HepG2 (cell line): ENCODE measurements around the gene MBLAC1. TPM values are rescaled to one million over a fixed set of nuclear protein-coding genes. Genes with fewer than 3 reads are reported as not detected.

Experiments used
- AFF4 ChIP-seq: sonication (generic); formaldehyde crosslinking; IDR thresholded peaks from 2 replicates; pipeline ENCODE4 v1.4.0; 2020; ENCODE audit warnings: missing genetic modification reagents
- BHLHE40 ChIP-seq: IDR thresholded peaks from 2 replicates; pipeline ENCODE4 v1.6.1; 2011; ENCODE audit warnings: low read length, improper control_type of control experiment
- CENPT ChIP-seq: sonication (generic); formaldehyde crosslinking; IDR thresholded peaks from 2 replicates; pipeline ENCODE4 v1.8.0; 2022; ENCODE audit warnings: low read depth, mild to moderate bottlenecking, moderate library complexity, missing genetic modification reagents
- FIP1L1 ChIP-seq: fragments of 200-400 bp; formaldehyde crosslinking; IDR thresholded peaks from 2 replicates; pipeline ENCODE4 v1.6.1; 2018; ENCODE audit warnings: low read depth, mild to moderate bottlenecking, low read length, moderate library complexity, borderline replicate concordance; ENCODE audit not compliant: insufficient read depth
- HNF1B ChIP-seq: sonication (generic); formaldehyde crosslinking; IDR thresholded peaks from 2 replicates; pipeline ENCODE4 v1.5.1; 2020; ENCODE audit warnings: mild to moderate bottlenecking, moderate library complexity, missing genetic modification reagents
- LCORL ChIP-seq, 2 experiments: fragments of 450-650 bp in 1 of 2; sonication (generic) in 1 of 2; formaldehyde crosslinking in 1 of 2; IDR thresholded peaks; 2 replicates each; pipeline versions ENCODE4 v1.5.0 to v1.6.1; 2017 to 2020; ENCODE audit warnings: antibody characterized with exemption in 1 of 2, missing genetic modification reagents in 1 of 2
- MIER2 ChIP-seq: IDR thresholded peaks from 2 replicates; pipeline ENCODE4 v1.6.1; 2016; ENCODE audit warnings: missing biosample characterization, missing genetic modification reagents
- NR2F2 ChIP-seq: IDR thresholded peaks from 2 replicates; pipeline ENCODE4 v1.6.1; 2012; ENCODE audit warnings: low read depth, inconsistent platforms, borderline replicate concordance
- SATB2 ChIP-seq: sonication (generic); formaldehyde crosslinking; IDR thresholded peaks from 2 replicates; pipeline ENCODE4 v1.5.0; 2020; ENCODE audit warnings: missing genetic modification reagents
- SOX6 ChIP-seq, 2 experiments: fragments of 450-650 bp in 1 of 2; sonication (generic) in 1 of 2; formaldehyde crosslinking in 1 of 2; IDR thresholded peaks; 2 replicates each; pipeline versions ENCODE4 v1.4.0 to v1.6.1; 2017 to 2020; ENCODE audit warnings: antibody characterized with exemption in 1 of 2, mild to moderate bottlenecking in 1 of 2, missing genetic modification reagents in 1 of 2
- SP2 ChIP-seq: sonication (generic); formaldehyde crosslinking; IDR thresholded peaks from 2 replicates; pipeline ENCODE4 v1.5.1; 2020; ENCODE audit warnings: mild to moderate bottlenecking, missing genetic modification reagents
- SRY ChIP-seq: sonication (generic); formaldehyde crosslinking; IDR thresholded peaks from 2 replicates; pipeline ENCODE4 v1.8.0; 2022; ENCODE audit warnings: mild to moderate bottlenecking, missing genetic modification reagents
- ZNF160 ChIP-seq: sonication (generic); formaldehyde crosslinking; IDR thresholded peaks from 2 replicates; pipeline ENCODE4 v1.8.0; 2022; ENCODE audit warnings: mild to moderate bottlenecking, inconsistent platforms, missing genetic modification reagents
- ZNF274 ChIP-seq: sonication (generic); formaldehyde crosslinking; IDR thresholded peaks from 2 replicates; pipeline ENCODE4 v1.5.1; 2020; ENCODE audit warnings: mild to moderate bottlenecking, missing genetic modification reagents
- ZNF570 ChIP-seq: sonication (generic); formaldehyde crosslinking; IDR thresholded peaks from 2 replicates; pipeline ENCODE4 v1.4.0; 2020; ENCODE audit warnings: mild to moderate bottlenecking, missing genetic modification reagents, borderline replicate concordance
- ZNF775 ChIP-seq: sonication (generic); formaldehyde crosslinking; IDR thresholded peaks from 2 replicates; pipeline ENCODE4 v1.4.0; 2020; ENCODE audit warnings: missing genetic modification reagents, mild to moderate bottlenecking, moderate library complexity, borderline replicate concordance
- polyA plus RNA-seq, 8 experiments: library from polyadenylated mRNA; depleted of rRNA in 3 of 8; stranded (reverse) in 7 of 8; unstranded in 1 of 8; fragments of >200 nt; fragmentation: Illumina TruSeq in 4 of 8; extraction: Trizol in 4 of 8; gene quantifications; 2 replicates each; pipeline versions ENCODE4 v1.2.1 to v1.2.3, GENCODE V29; 2011 to 2016; ENCODE audit warnings: low read depth in 4 of 8, missing spikeins in 1 of 8, mixed read lengths in 1 of 8; ENCODE audit not compliant: insufficient read depth in 1 of 8
- total RNA-seq, 5 experiments: library from RNA; depleted of rRNA; stranded (reverse); fragments of >200 nt; fragmentation: Illumina TruSeq; extraction: Trizol; gene quantifications; 2 replicates each; pipeline ENCODE4 v1.2.3, GENCODE V29; 2016; ENCODE audit warnings: low read depth in 1 of 5

Gene MBLAC1
- total and polyA plus RNA-seq, 2 of the 13 experiments (the other 11 are each of a cell fraction or from before 2014, with no cell fraction given), result 0.79 to 2.1 TPM

DNA sequence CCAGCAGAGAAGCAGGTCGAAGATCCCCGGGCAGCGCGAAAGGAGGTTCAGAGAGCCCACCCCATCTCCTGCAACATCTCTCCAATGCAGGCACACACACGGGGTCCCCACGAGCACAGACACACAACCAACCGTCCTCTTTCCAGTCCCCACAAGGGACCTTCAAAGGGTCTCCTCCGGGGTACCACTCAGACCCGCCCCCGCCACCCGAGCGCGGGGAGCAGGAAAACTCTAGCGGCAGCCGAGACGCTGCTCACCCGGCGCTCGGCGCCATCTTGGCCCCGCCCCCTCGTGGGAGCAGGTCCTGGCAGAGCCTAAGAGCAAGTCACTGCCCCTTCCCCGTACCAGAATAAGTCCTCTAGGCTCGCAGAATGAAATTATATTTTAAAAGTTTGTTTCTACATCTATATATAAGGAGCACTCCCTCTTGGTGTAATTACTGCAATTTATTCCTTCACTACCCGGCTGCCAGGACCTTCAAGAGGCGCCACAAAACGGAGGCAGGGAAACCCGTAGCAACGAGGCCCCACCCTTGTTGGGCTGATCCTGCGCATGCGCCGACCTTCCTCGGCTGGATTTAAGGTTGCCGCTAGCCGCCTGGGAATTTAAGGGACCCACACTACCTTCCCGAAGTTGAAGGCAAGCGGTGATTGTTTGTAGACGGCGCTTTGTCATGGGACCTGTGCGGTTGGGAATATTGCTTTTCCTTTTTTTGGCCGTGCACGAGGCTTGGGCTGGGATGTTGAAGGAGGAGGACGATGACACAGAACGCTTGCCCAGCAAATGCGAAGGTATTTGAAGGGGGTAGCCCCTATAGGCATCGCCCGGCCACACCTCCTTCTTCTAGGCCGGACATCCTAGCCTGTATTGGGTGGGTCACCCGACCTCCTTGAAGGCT, 7.4 kb upstream of the MBLAC1 start, which contains the start of the genes CNPY4 and TAF6 (continued):
- no peak for TF ChIP-seq SOX6 (IDR thresholded peaks at IDR 0.05)
- TF ChIP-seq SOX6 (CRISPR knock-in tag; IDR thresholded peaks at IDR 0.05), result no peak
- TF ChIP-seq LCORL (IDR thresholded peaks at IDR 0.05), result 0 out of 2 replicates have a peak, but pooled peaks have one; percentile 61
- no peak; the same call in 1 of the 2 replicates for TF ChIP-seq LCORL (CRISPR knock-in tag; IDR thresholded peaks at IDR 0.05)
- TF ChIP-seq MIER2 (CRISPR knock-in tag), result no peak
- TF ChIP-seq SATB2, result peak; percentile 88; the same call in 1 of the 2 replicates
- peak; percentile 26; the same call in 1 of the 2 replicates for TF ChIP-seq SRY
- TF ChIP-seq FIP1L1, result no peak
- no peak for TF ChIP-seq ZNF775
- no peak for TF ChIP-seq ZNF274
- TF ChIP-seq ZNF570 (CRISPR knock-in tag), result 0 out of 2 replicates have a peak, but pooled peaks have one; percentile 43
- TF ChIP-seq SP2, result no peak
- peak; percentile 80 for TF ChIP-seq HNF1B
- TF ChIP-seq AFF4 (CRISPR knock-in tag), result no peak
- TF ChIP-seq NR2F2, result peak; percentile 24; the same call in 1 of the 2 replicates
- no peak for TF ChIP-seq CENPT (CRISPR knock-in tag)
- TF ChIP-seq ZNF160 (CRISPR knock-in tag), result peak; percentile 14; the same call in 1 of the 2 replicates
- no peak for TF ChIP-seq BHLHE40
